HG03108 (cell line): ENCODE measurements around the gene DYRK4.

Source experiments
- ATAC-seq: cut with Tn5 transposase; IDR thresholded peaks from one replicate; pipeline ENCODE4 v1.9.1; 2021; ENCODE audit warnings: moderate library complexity; ENCODE audit not compliant: unreplicated experiment

Gene DYRK4

DNA sequence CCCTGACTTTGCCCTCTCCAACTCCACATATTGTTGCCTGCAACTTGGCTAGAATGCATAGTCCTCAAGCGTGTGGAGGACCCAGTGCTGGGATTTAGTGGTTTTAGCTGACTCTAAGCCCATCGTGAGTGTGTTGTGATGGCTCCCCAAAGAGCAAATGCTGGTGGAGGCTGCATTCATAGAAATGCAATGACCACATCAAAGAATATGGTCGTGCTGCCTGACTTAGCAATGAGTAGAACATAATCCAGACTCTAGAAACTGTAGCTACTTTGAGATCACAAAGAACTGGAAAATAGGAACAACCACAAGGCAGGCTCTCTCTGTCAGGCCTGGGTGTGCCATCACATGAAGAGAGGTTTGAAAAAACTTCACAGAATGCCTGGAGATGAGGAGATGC lies 1.3 kb downstream of the DYRK4 start:
- no peak for ATAC-seq

- ATAC-seq: no peak
Measured at GRCh38 chr12:4564818-4565217, 2.8 kb downstream of the DYRK4 start.

- ATAC-seq: no peak
Measured at GRCh38 chr12:4566474-4566873, 4.5 kb downstream of the DYRK4 start.

DNA sequence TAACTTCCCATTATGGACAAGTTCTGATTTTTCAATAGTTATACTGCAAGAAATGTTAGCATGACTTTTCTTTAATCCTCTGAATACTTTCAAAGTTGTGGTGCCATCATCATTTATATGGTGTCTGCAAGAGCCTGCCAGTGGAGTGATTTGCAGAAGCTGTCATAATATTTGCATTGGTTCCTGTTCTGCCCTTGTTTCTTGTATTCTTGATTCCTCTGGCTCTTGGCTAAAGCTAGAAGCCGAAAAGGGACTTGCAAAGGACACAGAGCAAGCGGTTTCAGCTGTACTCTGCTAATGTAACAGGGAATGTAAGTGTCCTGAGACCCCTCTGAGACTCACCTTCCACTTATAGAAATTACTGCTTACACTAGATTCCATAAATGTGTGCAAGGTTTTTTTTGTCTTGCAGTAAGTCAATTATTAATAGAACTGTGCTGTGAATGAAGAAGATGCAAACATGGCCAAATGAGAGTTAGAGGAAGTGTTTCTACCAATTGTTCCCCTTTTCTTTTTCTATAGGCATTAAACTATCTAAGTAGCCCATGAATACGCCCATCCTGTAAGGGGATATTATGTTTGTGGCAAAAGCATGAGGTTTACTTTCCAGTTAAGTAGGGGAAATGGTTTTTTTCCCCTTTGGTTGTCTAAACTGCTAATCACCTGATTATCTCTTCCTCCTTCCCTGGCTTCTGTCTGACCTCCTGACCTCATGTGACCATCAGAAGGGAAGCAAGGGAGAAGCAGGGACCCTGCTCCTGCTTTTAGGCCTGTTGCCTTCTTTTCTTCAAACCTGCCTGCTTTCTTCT lies 5.3 kb downstream of the DYRK4 start:
- ATAC-seq: no peak

GRCh38 chr12:4569261-4569660 lies 7.3 kb downstream of the DYRK4 start:
- no peak for ATAC-seq

- ATAC-seq: no peak
Measured at GRCh38 chr12:4572680-4573079, 10.7 kb downstream of the DYRK4 start.

DNA sequence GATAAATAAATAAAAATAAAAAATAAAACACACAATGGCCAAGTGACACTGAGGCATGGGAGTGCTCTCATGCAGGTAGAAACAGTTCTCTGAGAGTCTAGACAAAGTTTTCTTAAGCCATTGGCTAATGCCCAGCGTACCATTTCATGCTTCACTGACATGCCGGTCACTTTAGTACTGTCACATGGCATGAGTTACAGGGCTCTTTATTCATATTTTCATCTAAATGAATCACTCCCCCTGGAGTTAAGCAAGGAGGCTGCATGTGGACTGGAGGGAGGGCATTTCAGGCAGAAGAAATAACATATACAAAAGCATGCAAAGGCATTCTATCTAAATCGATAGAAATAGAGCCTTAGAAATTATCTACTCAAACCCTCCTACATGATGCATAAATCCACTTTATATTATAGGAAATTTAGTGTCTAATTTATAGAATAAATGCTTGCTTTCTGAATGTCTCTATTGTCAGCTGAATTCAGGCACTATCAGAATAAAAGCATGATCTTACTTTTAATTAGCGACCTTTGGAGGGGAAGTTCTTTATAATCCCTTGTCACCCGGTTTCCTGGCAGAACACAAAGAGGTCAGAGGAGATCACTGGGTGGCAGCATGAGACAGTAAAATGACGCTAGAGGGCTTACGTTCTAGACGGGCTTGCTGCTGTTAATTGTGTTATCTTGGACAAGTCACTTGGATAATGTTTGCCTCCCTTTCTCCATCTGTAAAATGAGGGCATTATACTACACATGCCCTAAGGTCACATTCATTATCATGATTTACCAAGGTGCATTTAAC lies 17.5 kb downstream of the DYRK4 start:
- ATAC-seq: no peak

- no peak for ATAC-seq
Measured at GRCh38 chr12:4580281-4580688, 18.3 kb downstream of the DYRK4 start.

DNA sequence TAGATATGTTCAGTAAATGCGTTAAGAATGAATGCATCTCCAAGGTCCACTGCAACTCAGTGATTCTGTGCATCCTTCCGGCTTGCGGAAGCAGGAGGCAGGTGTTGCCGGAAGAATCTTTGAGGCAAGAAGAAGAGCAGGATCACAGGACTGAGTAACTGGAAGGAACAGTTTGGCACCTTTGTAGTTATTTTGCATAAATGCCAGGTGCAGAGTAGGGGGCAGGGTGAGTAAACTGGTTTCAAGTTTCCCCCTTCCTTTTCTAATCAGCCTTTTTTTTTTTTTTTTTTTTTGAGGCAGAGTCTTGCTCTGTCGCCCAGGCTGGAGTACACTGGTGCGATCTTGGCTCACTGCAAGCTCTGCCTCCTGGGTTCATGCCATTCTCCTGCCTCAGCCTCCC lies 22.3 kb downstream of the DYRK4 start:
- ATAC-seq: no peak

GRCh38 chr12:4584896-4585295 lies 22.9 kb downstream of the DYRK4 start:
- no peak for ATAC-seq

DNA sequence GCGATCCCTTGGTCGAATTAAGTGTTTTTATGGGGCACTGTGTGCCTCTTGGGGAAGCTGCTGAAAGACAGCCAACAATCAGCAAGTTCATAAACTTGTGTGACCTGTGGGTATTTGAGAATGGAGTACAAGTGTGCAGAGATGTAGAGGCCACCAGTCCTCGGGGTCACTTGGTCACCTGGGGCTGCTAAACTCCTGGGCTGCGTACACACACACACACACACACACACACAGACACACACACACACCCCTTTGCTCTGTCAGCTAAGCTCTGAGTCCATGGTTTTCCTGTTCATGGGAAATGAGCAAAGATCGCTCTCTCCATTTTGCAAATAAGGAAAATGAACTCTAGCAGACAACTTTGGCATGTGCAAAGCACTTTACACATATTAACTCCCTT lies 24.5 kb downstream of the DYRK4 start:
- ATAC-seq: no peak

GRCh38 chr12:4587108-4587507 lies 25.1 kb downstream of the DYRK4 start:
- no peak for ATAC-seq

- no peak for ATAC-seq
Measured at GRCh38 chr12:4588916-4589315, 26.9 kb downstream of the DYRK4 start.

DNA sequence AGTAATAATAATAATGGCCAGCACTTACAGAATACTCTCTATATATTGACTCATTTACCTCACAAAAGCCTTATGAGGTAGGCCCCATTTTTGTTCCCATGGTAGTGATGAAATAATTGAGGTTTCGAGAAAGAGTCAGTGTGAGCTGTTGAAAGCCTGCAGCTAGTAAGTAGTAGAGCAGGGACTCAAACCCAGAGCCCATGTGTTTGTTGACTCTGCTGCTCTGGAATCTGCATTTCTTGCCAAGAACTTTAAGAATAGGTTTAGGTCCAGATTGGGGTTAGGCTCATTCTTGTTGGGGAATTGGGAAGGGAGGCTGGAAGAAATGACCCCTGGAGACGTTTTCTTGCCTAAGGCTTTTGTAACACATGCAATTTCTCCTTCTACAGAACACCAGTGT lies 27.9 kb downstream of the DYRK4 start:
- no peak for ATAC-seq

DNA sequence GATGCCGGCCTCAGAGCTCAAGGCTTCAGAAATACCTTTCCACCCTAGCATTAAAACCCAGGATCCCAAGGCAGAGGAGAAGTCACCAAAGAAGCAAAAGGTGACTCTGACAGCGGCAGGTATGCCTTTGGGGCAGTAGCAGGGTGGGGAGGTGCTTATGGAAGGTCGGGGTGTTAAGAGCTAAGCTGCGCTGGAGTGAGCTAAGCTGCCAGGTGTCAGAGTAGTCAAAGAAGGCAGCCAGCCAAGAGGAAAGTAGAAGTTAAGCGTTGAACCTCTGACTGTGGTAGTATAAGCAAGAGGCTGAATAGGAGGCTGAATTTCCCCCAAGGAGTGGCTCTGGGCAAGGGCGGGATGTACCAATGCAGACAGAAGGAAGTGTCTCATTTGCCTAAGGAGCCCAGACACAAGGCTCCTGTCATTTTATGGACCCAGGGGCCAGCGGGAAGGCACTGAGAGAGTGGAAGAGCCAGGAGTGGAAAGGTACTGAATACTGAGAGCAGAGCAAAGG lies 29.2 kb downstream of the DYRK4 start:
- ATAC-seq: no peak

DNA sequence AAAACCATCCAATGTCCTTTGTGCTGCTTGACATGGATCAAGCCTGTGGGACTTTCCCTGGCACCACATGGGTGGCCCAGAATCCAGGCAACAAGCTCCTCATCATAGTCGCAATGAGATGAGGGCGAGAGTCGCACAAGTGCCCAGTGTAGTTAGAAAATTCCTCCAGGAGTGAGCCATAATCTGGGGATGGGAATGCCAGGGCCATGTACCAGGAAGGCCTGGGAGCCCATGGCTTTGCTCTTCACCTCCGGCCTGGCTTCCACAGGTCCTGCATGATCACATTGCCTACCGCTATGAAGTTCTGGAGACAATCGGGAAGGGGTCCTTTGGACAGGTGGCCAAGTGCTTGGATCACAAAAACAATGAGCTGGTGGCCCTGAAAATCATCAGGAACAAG lies 33.9 kb downstream of the DYRK4 start:
- no peak for ATAC-seq

GRCh38 chr12:4603421-4603820 lies 41.4 kb downstream of the DYRK4 start:
- ATAC-seq: no peak

DNA sequence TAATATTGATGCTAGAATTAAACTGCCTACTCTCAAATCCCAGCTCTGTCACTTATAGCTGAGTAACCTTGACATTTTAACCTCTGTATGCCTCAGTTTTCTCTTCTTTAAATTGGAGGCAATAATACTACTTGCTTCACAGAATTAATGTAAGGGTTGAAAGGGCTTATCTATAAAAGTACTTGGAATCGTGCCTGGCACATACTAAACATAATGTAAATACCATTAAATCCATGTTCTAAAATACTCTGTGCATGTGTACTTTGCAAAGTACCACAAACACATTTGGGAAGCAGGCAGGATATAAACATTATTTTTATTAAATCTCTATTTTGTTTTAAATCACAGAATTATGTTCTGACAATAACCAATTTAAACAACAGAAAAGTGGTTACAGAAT lies 41.9 kb downstream of the DYRK4 start:
- no peak for ATAC-seq

DNA sequence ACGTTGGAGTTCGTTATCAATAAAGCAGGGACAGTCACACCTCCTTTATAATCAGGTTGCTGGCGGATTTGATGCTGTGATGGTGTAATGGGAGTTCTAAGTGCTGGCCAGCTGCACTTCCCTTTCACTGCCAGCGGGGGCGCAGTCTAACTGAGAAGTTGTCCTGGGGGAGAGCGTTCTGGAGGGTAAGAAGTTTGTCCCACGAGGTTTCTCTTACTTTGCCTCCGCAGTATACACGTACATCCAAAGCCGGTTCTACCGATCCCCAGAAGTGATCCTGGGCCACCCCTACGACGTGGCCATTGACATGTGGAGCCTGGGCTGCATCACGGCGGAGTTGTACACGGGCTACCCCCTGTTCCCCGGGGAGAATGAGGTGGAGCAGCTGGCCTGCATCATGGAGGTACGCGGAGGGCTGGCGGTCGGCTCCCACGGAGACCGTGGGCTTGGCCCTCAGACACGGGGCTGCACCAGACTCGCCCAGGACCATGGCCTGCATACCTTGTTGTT lies 42.7 kb downstream of the DYRK4 start:
- peak; percentile 94 for ATAC-seq

- ATAC-seq: no peak
Measured at GRCh38 chr12:4607056-4607455, 45.0 kb downstream of the DYRK4 start.

DNA sequence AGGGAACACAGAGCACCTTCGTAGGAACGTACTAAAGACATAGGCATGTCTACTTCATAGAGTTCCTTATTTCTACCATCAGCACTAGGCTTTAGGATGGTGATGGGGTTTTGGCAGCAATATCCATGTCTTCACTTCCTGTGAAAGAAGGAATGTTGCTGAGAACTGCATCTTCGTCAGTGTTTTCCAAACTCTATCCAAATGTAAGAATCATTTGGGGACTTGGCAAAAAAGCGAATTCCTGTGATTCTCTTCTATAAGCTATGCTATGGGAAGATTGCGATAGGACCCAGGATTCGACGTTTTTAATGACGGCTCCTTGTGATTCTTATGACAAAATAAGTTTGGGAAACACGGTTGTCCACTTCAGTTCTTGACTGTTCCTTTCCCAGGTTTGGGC lies 47.1 kb downstream of the DYRK4 start:
- ATAC-seq: no peak

GRCh38 chr12:4610481-4610880 lies 48.5 kb downstream of the DYRK4 start:
- no peak for ATAC-seq
